Sigmoid colon (tissue), 7 donors: ENCODE results near the gene BRD9. TPM values are rescaled to one million over a fixed set of nuclear protein-coding genes. Genes with fewer than 3 reads are reported as not detected.
A peak's percentile ranks its signal among the peaks of the same experiment; 100 is the strongest.

ENCODE experiments used
- DNase-seq: peaks from one replicate; pipeline ENCODE4 v3.0.0-alpha.2; 2019
- H3K27ac ChIP-seq, 4 donors: fragments of 200-600 bp; sonication (generic); one replicate each; pipeline ENCODE4 v1.5.1; 2016 to 2019; ENCODE audit warnings: mild to moderate bottlenecking in 1 of 4
- H3K27me3 ChIP-seq, 3 donors: fragments of 200-600 bp; sonication (generic); one replicate each; pipeline ENCODE4 v1.5.1; 2019; ENCODE audit warnings: mild to moderate bottlenecking in 1 of 3
- H3K36me3 ChIP-seq, 4 donors: fragments of 200-600 bp; sonication (generic); one replicate each; pipeline ENCODE4 v1.5.1; 2016 to 2019
- H3K4me1 ChIP-seq, 4 donors: fragments of 200-600 bp; sonication (generic); one replicate each; pipeline ENCODE4 v1.5.1; 2017 to 2019
- H3K4me3 ChIP-seq, 4 donors: fragments of 200-600 bp; sonication (generic); one replicate each; pipeline ENCODE4 v1.5.1; 2017 to 2019; ENCODE audit warnings: mild to moderate bottlenecking in 2 of 4, moderate library complexity in 1 of 4
- H3K9me3 ChIP-seq, 4 donors: fragments of 200-600 bp in 3 of 4; sonication (generic) in 3 of 4; one replicate each; pipeline versions ENCODE4 v1.5.1 to v1.6.1; 2013 to 2019
- EP300 ChIP-seq, 4 donors: sonication (generic); formaldehyde crosslinking; IDR thresholded peaks; one replicate each; pipeline ENCODE4 v1.6.1; 2017; ENCODE audit warnings: antibody characterized with exemption in 4 of 4
- POLR2A ChIP-seq, 2 donors: fragments of 450-650 bp; IDR thresholded peaks; one replicate each; pipeline ENCODE4 v1.6.1; 2016; ENCODE audit warnings: antibody characterized with exemption in 2 of 2, mild to moderate bottlenecking in 2 of 2, moderate library complexity in 2 of 2
- POLR2AphosphoS5 ChIP-seq, 4 donors: sonication (generic); formaldehyde crosslinking; IDR thresholded peaks; one replicate each; pipeline ENCODE4 v1.6.1; 2017; ENCODE audit warnings: antibody characterized with exemption in 4 of 4
- WGBS, 2 donors: extraction: QIAGEN DNeasy Blood & Tissue Kit; methylation state at CpG; one replicate each; pipeline ENCODE4 v1.1.7; 2013; 5-methylcytosine and 5-hydroxymethylcytosine counted together
- intact Hi-C: fragments of 100-400 bp; cut with DNase I; formaldehyde crosslinking; loops from one replicate; pipeline ENCODE4 v1.15.1; 2023
- polyA plus RNA-seq, 3 donors: library from polyadenylated mRNA; stranded (reverse); fragments of 200-250 nt; gene quantifications; one replicate each; pipeline ENCODE4 v1.2.3, GENCODE V29; 2013
- total RNA-seq, 4 donors: library from RNA; depleted of rRNA; stranded (reverse); fragments of >200 nt; gene quantifications; one replicate each; pipeline ENCODE4 v1.1.0, GENCODE V29; 2016
- TF ChIP-seq, protein P1 (sequence below), 4 experiments: fragments of 450-650 bp in 3 of 4; fragments of 200-600 bp in 1 of 4; IDR thresholded peaks; one replicate each; pipeline ENCODE4 v1.5.1; 2016 to 2019; ENCODE audit warnings: antibody characterized with exemption in 4 of 4, mild to moderate bottlenecking in 3 of 4, moderate library complexity in 2 of 4
- donor health status: healthy with polysubstance abuse.
- donor health status: Bipolar disorder and iron deficiency.
- donor health status: healthy.

Gene BRD9
- total and polyA plus RNA-seq, 7 donors = 12.9 to 38.8 (median 22.4) TPM

DNA sequence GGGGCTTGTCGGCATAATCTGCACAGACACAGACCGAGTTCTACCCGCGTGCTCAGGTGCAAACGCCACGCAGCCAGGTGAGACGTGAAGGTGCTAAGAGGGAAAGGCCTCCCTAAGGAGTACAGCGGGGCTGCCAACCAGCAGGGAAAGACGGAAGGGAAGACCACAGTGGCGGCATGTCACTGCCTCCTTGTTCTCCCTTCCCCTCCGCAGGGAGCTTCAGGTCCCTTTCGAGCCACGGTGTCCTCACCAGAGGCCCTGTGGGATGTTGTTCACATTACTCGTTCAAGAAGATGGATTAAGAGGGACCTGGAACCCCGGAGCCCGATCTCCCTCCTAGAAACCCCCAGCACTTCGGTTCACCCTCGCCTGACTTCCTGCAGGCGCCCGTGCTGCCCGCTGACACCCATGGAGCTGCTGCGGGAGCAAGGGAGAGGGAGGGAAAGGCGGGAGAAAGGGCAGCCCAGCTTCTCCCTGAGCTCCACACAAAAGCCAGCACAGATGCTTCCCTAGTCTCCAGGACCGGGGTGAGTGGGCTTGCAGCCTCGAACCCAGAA is 686 bp downstream of the BRD9 start:
- TF ChIP-seq POLR2A (IDR thresholded peaks at IDR 0.05) (no peak), POLR2AphosphoS5 (IDR thresholded peaks at IDR 0.05) (no peak), EP300 (IDR thresholded peaks at IDR 0.05) (no peak)
- TF ChIP-seq, protein P1, sequence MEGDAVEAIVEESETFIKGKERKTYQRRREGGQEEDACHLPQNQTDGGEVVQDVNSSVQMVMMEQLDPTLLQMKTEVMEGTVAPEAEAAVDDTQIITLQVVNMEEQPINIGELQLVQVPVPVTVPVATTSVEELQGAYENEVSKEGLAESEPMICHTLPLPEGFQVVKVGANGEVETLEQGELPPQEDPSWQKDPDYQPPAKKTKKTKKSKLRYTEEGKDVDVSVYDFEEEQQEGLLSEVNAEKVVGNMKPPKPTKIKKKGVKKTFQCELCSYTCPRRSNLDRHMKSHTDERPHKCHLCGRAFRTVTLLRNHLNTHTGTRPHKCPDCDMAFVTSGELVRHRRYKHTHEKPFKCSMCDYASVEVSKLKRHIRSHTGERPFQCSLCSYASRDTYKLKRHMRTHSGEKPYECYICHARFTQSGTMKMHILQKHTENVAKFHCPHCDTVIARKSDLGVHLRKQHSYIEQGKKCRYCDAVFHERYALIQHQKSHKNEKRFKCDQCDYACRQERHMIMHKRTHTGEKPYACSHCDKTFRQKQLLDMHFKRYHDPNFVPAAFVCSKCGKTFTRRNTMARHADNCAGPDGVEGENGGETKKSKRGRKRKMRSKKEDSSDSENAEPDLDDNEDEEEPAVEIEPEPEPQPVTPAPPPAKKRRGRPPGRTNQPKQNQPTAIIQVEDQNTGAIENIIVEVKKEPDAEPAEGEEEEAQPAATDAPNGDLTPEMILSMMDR (IDR thresholded peaks at IDR 0.05) = no peak
- 14 to 20% methylated on average over 25 of the region's 25 CpGs for WGBS, 2 donors
- H3K27me3 ChIP-seq = no peaks in the 10 kb centered on the region
- H3K27ac ChIP-seq = peak overlapping the region; percentile 83 to 92 (median 88)
- peak overlapping the region; percentile 76 to 96 (median 89) for H3K4me3 ChIP-seq
- H3K36me3 ChIP-seq = peaks cover 11 to 45% (median 27%) of the 10 kb centered on the region in 4 donors
- intact Hi-C loops = loop anchor here (2.0 to 5.0 kb wide), 3 partner anchors 107 to 450 kb away; partner anchors contain the start of genes EXOC3 and ZDHHC11B
- H3K4me1 ChIP-seq = peaks cover 0 to 26% (median 21%) of the 10 kb centered on the region in 4 donors
- H3K9me3 ChIP-seq = no peaks in the 10 kb centered on the region
- no peak for DNase-seq

DNA sequence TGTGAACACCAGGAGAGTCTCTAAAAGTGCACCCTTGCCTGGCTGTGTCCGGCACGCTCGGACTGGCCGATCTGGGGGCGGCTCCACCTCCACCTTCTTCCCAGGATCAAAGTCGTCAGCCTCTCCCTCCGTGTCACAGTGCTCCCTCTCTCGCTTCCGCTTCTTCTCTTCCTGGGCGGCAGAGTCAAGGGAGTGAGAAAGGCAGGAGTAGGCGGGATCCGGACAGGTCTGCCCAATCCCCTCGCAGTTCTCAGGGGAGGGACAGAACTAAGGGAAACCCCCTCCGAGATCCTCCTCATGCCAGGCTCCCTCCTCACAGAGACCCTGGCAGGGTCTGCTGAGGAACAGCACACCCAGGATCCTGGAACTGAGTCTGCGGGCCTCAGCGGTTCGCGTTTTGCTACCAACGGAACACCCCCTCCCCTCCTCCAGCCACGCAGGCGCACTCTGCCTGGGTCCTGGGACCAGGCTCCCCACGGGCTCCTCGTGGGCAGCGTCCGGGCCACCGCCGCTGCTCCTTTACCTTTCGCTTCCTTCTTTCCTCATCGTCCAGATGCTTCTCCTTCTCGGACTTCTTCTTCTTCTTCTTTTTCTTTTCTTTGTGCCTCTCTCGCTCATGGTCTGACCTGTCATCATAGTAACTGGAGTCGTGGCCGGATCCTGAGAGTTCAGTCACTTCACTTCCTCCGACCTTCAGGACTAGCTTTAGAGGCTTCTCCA is 1.3 kb downstream of the BRD9 start:
- peaks cover 14 to 51% (median 33%) of the 10 kb centered on the region in 4 donors for H3K36me3 ChIP-seq
- WGBS, 2 donors = 67 to 84% methylated on average over 34 of the region's 34 CpGs

GRCh38 chr5:889075-889710 is 3.4 kb downstream of the BRD9 start:
- no peaks in the 10 kb centered on the region for H3K27me3 ChIP-seq
- peaks cover 0 to 26% (median 21%) of the 10 kb centered on the region in 4 donors for H3K4me1 ChIP-seq
- H3K4me3 ChIP-seq = no peak overlapping the region
- H3K9me3 ChIP-seq = no peaks in the 10 kb centered on the region
- intact Hi-C loops = no loop called here
- TF ChIP-seq POLR2AphosphoS5 (IDR thresholded peaks at IDR 0.05) = no peak
- no peak for TF ChIP-seq EP300 (IDR thresholded peaks at IDR 0.05)
- no peak for TF ChIP-seq POLR2A (IDR thresholded peaks at IDR 0.05)
- peaks cover 25 to 72% (median 53%) of the 10 kb centered on the region in 4 donors for H3K36me3 ChIP-seq
- H3K27ac ChIP-seq = no peak overlapping the region
- WGBS, 2 donors = 96% methylated on average over 15 of the region's 15 CpGs
- peak; percentile 30 for DNase-seq

More for the DNA sequence above, 1.3 kb downstream of the BRD9 start:
- Histone ChIP-seq H3K27ac (peak overlapping the region in 3 of 4 donors; percentile 86 to 92 (median 89)), H3K4me1 (peaks cover 0 to 26% (median 21%) of the 10 kb centered on the region in 4 donors), H3K9me3 (no peaks in the 10 kb centered on the region), H3K4me3 (peak overlapping the region in 3 of 4 donors; percentile 85 to 96 (median 93)), H3K27me3 (no peaks in the 10 kb centered on the region)
- DNase-seq = peak; percentile 46
- no peak for TF ChIP-seq EP300 (IDR thresholded peaks at IDR 0.05)
- no peak for TF ChIP-seq POLR2AphosphoS5 (IDR thresholded peaks at IDR 0.05)
- TF ChIP-seq, protein P1 (IDR thresholded peaks at IDR 0.05) = no peak
- TF ChIP-seq POLR2A (IDR thresholded peaks at IDR 0.05) = no peak
- intact Hi-C loops = loop anchor here (5.0 kb wide), 1 partner anchor 449 kb away; the partner anchor contains the start of gene EXOC3

DNA sequence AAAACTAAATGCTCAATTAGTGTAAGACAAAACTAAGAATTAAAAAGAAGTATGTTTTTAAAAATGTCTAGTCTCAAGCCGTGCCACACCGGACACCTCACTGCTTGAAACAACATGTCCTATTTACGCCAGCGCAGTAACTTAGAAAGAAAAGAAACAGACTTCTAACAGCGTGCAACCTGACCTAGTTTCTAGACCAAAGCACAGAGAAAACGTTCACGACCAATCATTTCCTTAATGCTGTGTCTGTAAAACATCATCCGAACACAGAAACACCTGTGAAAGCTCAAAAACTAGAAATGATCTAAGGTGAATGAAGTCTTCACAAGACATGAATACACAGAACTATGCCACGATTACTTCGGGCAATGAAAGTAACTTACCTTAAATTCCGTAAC is 4.0 kb downstream of the BRD9 start:
- no peak overlapping the region for H3K4me3 ChIP-seq

More for the DNA sequence above, 4.0 kb downstream of the BRD9 start:
- peaks cover 0 to 26% (median 21%) of the 10 kb centered on the region in 4 donors for H3K4me1 ChIP-seq
- peaks cover 28 to 78% (median 57%) of the 10 kb centered on the region in 4 donors for H3K36me3 ChIP-seq
- H3K27ac ChIP-seq = no peak overlapping the region
- H3K9me3 ChIP-seq = no peaks in the 10 kb centered on the region
- TF ChIP-seq, protein P1 (IDR thresholded peaks at IDR 0.05) = no peak
- TF ChIP-seq POLR2A (IDR thresholded peaks at IDR 0.05) (no peak), EP300 (IDR thresholded peaks at IDR 0.05) (no peak), POLR2AphosphoS5 (IDR thresholded peaks at IDR 0.05) (no peak)
- DNase-seq = no peak
- WGBS, 2 donors = 91 to 95% methylated on average over 11 of the region's 11 CpGs
- intact Hi-C loops = no loop called here
- H3K27me3 ChIP-seq = no peaks in the 10 kb centered on the region
